Esophagus muscularis mucosa (tissue), 4 donors: ENCODE results near the gene APLP2.

Experiments
- CTCF ChIP-seq, 3 experiments: fragments of 200-600 bp in 2 of 3; fragments of 450-650 bp in 1 of 3; sonication (generic) in 2 of 3; IDR thresholded peaks; one replicate each; pipeline ENCODE4 v1.5.1; 2017 to 2019; ENCODE audit warnings: antibody characterized with exemption in 3 of 3, mild to moderate bottlenecking in 2 of 3, moderate library complexity in 1 of 3
- EP300 ChIP-seq: sonication (generic); formaldehyde crosslinking; IDR thresholded peaks from one replicate; pipeline ENCODE4 v1.6.1; 2017; ENCODE audit warnings: antibody characterized with exemption
- POLR2A ChIP-seq: fragments of 450-650 bp; IDR thresholded peaks from one replicate; pipeline ENCODE4 v1.6.1; 2017; ENCODE audit warnings: antibody characterized with exemption, moderate library complexity, mild to moderate bottlenecking, low read depth
- POLR2AphosphoS5 ChIP-seq, 2 donors: sonication (generic); formaldehyde crosslinking; IDR thresholded peaks; one replicate each; pipeline ENCODE4 v1.6.1; 2017; ENCODE audit warnings: antibody characterized with exemption in 2 of 2

GRCh38 chr11:130162733-130163132, 93.0 kb downstream of the APLP2 start:
- TF ChIP-seq EP300 (no peak), POLR2AphosphoS5 (IDR thresholded peaks at IDR 0.05) (no peak), CTCF (IDR thresholded peaks at IDR 0.05) (no peak), POLR2A (no peak)
